HG02884 (cell line): Measurements from ENCODE around the gene CYREN.
A peak's percentile ranks its signal among the peaks of the same experiment; 100 is the strongest.

Source experiments
- ATAC-seq: cut with Tn5 transposase; IDR thresholded peaks from one replicate; pipeline ENCODE4 v1.9.1; 2021; ENCODE audit warnings: mild to moderate bottlenecking, moderate library complexity; ENCODE audit not compliant: unreplicated experiment

CYREN gene

GRCh38 chr7:135197906-135198655 is 27.6 kb upstream of the CYREN start:
- no peak for ATAC-seq

GRCh38 chr7:135197343-135197742 is 26.8 kb upstream of the CYREN start:
- ATAC-seq = no peak

GRCh38 chr7:135195968-135196629 is 25.6 kb upstream of the CYREN start:
- ATAC-seq = no peak

GRCh38 chr7:135195156-135195555 is 24.6 kb upstream of the CYREN start:
- no peak for ATAC-seq

GRCh38 chr7:135194494-135195095 is 24.1 kb upstream of the CYREN start:
- ATAC-seq = no peak

GRCh38 chr7:135193615-135194081 is 23.1 kb upstream of the CYREN start:
- no peak for ATAC-seq

GRCh38 chr7:135192914-135193536 is 22.5 kb upstream of the CYREN start:
- no peak for ATAC-seq

- ATAC-seq = no peak
These were observed 20.2 kb upstream of the CYREN start for GRCh38 chr7:135190703-135191102.

- no peak for ATAC-seq
These were observed 19.5 kb upstream of the CYREN start for GRCh38 chr7:135189961-135190360.

- no peak for ATAC-seq
These were observed 18.7 kb upstream of the CYREN start for GRCh38 chr7:135189221-135189662.

GRCh38 chr7:135188298-135188984 is 17.9 kb upstream of the CYREN start:
- no peak for ATAC-seq

- peak; percentile 52 for ATAC-seq
These were observed 16.3 kb upstream of the CYREN start for GRCh38 chr7:135186841-135187253.

- ATAC-seq = no peak
These were observed 15.7 kb upstream of the CYREN start for GRCh38 chr7:135186261-135186540.

- no peak for ATAC-seq
These were observed 15.2 kb upstream of the CYREN start for GRCh38 chr7:135185471-135186260.

- ATAC-seq = no peak
These were observed 13.8 kb upstream of the CYREN start for GRCh38 chr7:135184254-135184841.

GRCh38 chr7:135183478-135183877 is 13.0 kb upstream of the CYREN start:
- no peak for ATAC-seq

GRCh38 chr7:135181929-135182678 is 11.6 kb upstream of the CYREN start:
- no peak for ATAC-seq

- no peak for ATAC-seq
These were observed 10.9 kb upstream of the CYREN start for GRCh38 chr7:135181261-135181928.

GRCh38 chr7:135180122-135180521 is 9.6 kb upstream of the CYREN start:
- no peak for ATAC-seq
